Hematopoietic multipotent progenitor cell (in vitro differentiated cells): ENCODE results near the gene RHBDL1. TPM values are rescaled to one million over a fixed set of nuclear protein-coding genes. Genes with fewer than 3 reads are reported as not detected.
A peak's percentile ranks its signal among the peaks of the same experiment; 100 is the strongest.

Source experiments
- DNase-seq, 3 donors: peaks; one replicate each; pipeline ENCODE4 v3.0.0-alpha.2; 2011 to 2015; ENCODE audit warnings: low read depth in 2 of 3, low spot score in 2 of 3
- total RNA-seq: library from RNA; depleted of rRNA; stranded (reverse); fragments of >200 nt; gene quantifications from one replicate; pipeline ENCODE4 v1.2.3, GENCODE V29; 2012

RHBDL1 gene
- total RNA-seq, 1 donor = 0.54 TPM

GRCh38 chr16:652454-653305, 22.8 kb upstream of the RHBDL1 start:
- no peak for DNase-seq

GRCh38 chr16:654034-654433, 21.4 kb upstream of the RHBDL1 start:
- DNase-seq = no peak

GRCh38 chr16:657487-657886, 18.0 kb upstream of the RHBDL1 start:
- no peak for DNase-seq

- DNase-seq = no peak
These were observed 16.5 kb upstream of the RHBDL1 start for GRCh38 chr16:658679-659571.

GRCh38 chr16:659618-660017, 15.9 kb upstream of the RHBDL1 start:
- no peak for DNase-seq

- DNase-seq = no peak
These were observed 15.4 kb upstream of the RHBDL1 start for GRCh38 chr16:660132-660458.

- peak in 2 of 3 donors; percentile 88 to 91 for DNase-seq
These were observed 14.8 kb upstream of the RHBDL1 start for GRCh38 chr16:660459-661183.

- no peak for DNase-seq
These were observed 14.2 kb upstream of the RHBDL1 start for GRCh38 chr16:661184-661821.

- no peak for DNase-seq
These were observed 13.4 kb upstream of the RHBDL1 start for GRCh38 chr16:662095-662494.

- DNase-seq = no peak
These were observed 12.9 kb upstream of the RHBDL1 start for GRCh38 chr16:662597-662996.

- DNase-seq = no peak
These were observed 8.9 kb upstream of the RHBDL1 start for GRCh38 chr16:666572-666971.

GRCh38 chr16:667113-667779, 8.2 kb upstream of the RHBDL1 start:
- DNase-seq = no peak

- peak; percentile 79 to 95 (median 92) for DNase-seq
These were observed 7.5 kb upstream of the RHBDL1 start, which contains the start of gene RHOT2 for GRCh38 chr16:667780-668518. TSS of gene RHOT2 (plus strand) at chr16:668132. CDS start at chr16:668200, 68 bp downstream.

- DNase-seq = no peak
These were observed 6.8 kb upstream of the RHBDL1 start for GRCh38 chr16:668519-669171.

GRCh38 chr16:669666-670065, 5.8 kb upstream of the RHBDL1 start:
- DNase-seq = no peak

GRCh38 chr16:670485-671352, 4.8 kb upstream of the RHBDL1 start:
- DNase-seq = no peak

GRCh38 chr16:671353-672131, 3.9 kb upstream of the RHBDL1 start:
- DNase-seq = no peak
